Uterus (tissue), 2 donors: Measurements from ENCODE around the gene CNIH2.

ENCODE experiments used
- CTCF ChIP-seq, 4 experiments: fragments of 200-600 bp in 2 of 4; fragments of 450-650 bp in 2 of 4; sonication (generic) in 2 of 4; IDR thresholded peaks; one replicate each; pipeline ENCODE4 v1.5.1; 2016 to 2019; ENCODE audit warnings: antibody characterized with exemption in 4 of 4, mild to moderate bottlenecking in 2 of 4, moderate library complexity in 1 of 4
- POLR2A ChIP-seq, 2 donors: fragments of 450-650 bp; IDR thresholded peaks; one replicate each; pipeline ENCODE4 v1.6.1; 2016; ENCODE audit warnings: antibody characterized with exemption in 2 of 2, mild to moderate bottlenecking in 1 of 2, moderate library complexity in 1 of 2

- no peak for TF ChIP-seq CTCF (IDR thresholded peaks at IDR 0.05)
- TF ChIP-seq POLR2A (IDR thresholded peaks at IDR 0.05), result no peak
These were observed 16.9 kb downstream of the CNIH2 start for GRCh38 chr11:66294626-66295620.
